GM19099 (cell line): ENCODE results near the gene PAX6.

Source experiments
- POLR2A ChIP-seq: IDR thresholded peaks from 3 replicates; pipeline ENCODE4 v1.6.1; 2011; ENCODE audit warnings: low read depth; ENCODE audit not compliant: insufficient read length; ENCODE audit errors: extremely low read depth

The PAX6 gene

DNA sequence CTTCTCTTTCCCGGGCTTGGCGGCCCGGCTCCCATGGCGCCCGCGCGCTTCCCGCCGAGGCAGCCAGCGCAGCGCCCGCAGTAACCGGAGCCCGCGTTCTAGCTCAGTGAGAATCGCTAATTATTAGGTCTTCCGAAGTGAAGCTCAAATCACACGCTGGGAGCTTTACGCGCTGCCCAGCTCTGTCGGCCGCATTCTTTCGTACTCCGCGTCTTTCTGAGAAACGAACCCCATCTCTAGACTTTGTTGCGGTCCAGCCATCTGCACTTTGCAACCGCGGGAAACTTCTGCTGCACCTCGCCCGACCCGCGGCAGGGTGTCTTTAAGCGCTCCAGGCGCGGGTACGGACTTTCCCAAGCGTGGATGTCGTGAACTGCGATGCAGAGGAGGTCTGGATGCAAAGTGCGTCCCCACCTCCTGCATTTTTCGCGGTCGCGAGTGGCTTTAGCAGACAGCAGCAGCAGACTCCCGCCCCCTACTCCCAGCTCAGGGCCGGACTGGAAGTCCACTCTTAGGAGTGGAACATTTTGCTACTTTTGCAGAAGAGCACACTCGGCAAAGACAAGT, 6.0 kb upstream of the PAX6 start:
- TF ChIP-seq POLR2A: no peak

DNA sequence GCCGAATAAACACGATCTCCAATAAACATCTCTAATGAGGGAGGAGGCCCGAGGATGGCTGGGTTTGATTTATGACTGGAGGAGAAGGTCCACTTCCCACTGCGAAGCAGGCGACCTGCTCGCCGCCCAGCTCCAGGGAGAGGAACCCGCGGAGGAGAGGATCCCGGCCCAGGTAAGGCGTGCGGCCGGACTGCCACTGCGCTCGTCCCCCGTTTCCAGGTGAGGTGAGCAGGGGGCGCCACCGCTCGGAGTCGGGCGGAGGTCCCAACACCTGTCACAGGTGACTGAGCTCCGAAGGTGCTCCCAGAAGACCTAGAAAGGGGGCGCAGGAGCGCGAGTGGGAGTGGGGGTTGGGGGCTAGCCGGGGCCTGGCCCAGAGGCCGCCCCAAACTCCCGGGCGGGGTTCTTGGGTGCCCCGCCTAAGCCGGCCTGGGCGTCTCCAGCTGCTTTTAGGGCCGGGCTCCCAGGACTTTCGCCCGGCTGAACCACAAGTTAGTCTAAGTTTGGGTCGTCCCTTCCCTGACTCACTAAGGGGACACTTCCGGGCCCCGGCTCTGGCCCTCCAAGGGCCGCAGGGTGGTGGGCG, 5.4 kb upstream of the PAX6 start:
- no peak for TF ChIP-seq POLR2A

DNA sequence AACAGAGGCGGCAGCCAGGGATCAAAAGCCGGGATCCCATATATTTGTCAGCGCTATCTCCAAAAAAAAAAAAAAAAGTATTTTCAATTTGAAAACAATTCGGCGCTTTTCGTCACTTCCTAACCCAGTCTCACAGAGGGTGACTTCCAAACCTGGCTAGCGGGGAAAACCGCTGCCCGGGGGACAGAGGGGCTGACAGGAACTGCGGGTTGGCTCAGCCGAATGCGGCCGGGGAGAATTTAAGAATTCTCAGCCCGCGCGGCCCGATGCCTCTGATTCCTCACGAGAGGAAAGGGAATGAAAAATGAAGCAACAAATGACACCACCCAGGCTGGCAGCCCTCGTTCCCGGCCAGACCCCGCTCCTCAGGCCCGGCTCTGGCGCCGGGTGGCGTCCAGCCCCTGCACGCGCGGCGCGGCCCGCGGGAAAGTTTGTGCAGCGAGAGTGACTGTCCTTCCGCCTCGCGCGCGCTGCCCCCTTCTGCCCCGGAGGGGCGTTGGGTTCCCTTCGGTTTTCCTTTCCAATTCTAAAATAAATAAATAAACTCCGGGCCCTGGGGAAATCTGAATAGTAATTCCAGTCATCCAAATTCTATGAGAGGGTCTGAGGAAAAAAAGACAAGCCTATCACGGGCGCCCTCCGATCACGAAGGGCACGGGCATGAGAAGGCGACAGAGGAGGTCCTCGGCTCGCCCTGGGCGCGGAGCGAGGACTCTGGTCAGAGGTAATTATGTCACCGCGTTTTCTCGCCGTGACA, 4.8 kb upstream of the PAX6 start:
- no peak for TF ChIP-seq POLR2A

DNA sequence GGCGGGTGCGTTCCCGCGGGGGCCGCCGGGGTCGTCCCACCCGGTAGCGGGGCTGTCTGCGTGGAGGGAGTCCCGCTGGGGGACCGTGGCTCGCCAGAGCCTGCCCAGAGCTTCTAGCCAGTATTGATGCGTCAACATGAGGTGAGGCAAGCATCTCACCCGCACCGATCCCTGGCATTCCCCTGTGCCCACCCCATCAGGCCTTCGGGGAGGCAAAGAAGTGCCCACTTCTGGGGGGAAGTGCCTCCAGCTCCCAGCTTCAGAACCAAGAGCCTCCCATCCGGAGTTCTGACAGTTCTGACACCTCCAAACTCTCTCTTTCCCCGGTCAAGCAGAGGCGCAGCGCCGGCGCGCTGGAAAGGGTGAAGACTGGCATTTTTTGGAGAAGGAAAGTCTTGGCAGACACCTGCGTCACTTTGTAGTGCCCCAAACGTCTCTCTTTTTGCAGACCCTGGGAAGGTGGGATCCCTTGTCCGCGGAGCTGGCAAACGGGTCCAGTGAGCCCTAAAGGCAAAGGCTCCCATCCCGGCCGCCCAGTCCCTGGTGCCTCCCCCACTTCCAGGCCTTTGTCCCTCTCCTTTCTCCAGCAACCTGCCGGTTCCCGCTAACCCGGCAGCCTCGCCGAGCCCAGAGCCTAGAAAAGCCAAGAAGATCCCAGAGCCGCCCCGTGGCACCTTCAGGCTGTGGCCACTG, 3.2 kb upstream of the PAX6 start:
- no peak for TF ChIP-seq POLR2A

DNA sequence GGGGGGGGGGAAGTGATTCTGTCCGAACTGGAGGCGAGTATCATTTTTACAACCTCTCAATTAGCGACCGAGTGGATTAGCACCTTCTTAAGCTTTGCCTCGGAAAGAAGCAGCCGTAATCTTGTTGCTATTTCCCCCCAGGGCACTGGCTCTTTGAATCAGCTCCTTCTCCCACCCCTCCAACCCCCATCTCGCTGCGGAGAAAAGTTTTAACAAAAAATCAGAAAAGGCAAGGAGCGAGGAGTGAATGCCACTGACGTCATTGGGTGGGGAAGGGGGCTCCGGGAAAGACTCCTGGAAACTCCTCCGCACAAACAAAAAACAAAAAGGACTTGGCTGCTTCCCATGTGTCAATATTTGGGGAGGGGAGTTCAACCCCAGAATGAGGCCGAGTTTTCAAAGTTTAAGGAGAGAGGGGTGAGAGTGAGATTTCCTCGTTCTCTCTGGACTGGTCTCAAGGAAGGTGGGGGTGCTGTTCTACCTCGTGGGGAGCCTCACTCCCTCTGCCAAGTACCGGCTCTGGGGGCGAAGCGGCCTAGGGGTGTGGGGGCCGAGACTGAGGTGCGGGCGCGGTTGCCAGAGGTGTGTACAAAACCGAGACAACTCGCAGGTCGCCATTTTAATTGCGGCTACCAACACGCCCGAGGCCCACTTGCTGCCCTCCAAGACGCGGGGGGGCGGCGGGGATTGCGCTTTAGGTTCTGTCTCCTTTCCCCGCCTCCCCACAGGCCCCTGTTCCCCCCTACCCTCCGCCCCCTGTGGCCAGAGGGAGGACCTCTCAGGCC, 2.5 kb upstream of the PAX6 start:
- TF ChIP-seq POLR2A: no peak

DNA sequence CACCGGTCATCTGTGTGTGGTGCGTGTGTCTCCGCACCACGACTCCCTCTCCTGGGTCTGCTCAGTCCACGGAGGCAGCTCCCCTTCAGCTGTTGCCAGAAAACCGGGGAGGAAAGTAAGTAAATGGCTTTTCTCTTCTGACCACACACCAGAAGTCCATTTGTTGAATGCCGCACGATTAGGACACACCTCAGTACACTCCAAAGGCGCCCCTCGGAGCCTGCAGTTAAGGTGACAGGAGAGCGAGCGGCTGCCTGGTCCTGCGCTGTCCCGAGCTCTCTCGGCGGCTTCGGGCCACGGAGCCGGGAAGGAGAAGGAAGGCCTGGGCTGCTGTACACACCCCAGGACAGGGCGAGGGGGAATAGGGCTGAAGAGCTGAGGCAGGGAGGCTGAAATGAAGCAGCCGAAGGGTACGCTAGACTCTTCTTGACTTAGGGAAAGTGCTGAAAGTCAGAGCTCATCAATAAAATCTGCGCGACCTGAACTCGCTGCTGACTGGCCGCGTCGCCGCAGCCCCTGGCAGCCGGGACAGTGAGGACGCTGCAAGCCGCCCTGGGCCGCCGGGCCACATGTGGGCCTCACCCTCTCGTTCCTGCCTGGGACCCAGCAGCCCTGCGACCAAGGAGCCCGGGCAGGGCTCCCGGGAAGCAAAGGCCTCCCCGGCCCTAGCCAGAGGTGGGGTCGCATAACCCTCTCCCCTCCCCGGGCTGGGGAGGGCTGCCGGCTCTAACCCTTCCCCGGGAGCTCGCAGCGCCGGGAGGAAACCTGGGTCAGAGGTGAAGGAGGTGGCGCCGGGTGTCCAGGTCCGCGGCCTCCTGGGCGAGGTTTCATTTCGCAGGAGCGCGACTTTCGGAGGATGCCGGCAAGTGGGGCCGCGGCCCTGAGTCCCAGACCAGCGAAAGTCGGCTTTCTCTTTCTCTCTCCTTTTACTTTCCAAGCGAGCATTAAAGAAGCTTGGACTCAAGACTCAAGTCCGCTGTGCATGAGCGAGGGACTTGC, 1.6 kb upstream of the PAX6 start:
- TF ChIP-seq POLR2A: no peak

DNA sequence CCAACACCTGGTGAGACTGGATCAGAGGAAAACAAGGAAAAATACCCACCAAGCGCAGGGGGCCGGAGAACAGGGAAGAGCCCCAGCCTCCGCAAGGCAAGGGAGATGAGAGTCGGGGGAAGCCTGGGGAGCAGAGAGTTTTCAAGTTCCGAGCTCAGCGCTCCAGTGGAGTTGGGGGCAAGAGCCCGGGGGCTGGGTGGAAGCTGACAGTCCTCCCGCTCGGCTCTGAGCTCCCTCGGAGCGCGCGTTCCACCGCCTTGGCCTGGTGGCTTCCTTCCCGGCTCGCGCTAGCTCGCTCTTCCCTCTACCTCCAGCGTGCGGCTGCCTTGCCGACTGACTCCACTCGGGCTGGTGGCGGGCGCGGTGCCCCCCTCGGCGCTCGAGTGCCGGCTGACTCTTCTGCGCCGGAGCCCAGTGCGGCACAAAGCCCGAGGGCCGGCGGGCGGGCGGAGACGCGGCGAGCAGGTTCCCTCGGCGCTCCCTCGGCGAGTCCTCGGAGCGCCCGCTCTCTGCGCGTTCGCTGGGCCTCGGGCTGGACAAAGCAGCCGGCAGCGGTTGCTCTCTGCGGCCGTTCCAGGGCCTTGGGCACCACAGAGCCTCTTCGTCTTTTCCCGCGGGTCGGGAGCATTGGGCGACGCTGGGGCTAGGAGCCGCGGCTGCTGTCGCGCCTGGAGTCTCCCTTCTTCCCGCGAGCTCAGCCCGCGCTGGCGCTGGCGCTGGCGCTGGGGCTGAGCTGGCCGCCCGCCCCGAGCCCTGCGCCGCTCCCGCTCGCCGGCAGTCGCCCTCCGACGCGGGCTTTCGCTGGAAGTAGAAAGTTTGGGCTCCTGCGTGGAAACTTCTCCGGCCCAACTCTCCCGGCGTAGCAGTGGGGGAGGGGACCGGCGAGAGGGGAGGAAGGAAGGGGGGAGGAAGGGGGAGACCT, 1.0 kb downstream of the PAX6 start:
- no peak for TF ChIP-seq POLR2A

DNA sequence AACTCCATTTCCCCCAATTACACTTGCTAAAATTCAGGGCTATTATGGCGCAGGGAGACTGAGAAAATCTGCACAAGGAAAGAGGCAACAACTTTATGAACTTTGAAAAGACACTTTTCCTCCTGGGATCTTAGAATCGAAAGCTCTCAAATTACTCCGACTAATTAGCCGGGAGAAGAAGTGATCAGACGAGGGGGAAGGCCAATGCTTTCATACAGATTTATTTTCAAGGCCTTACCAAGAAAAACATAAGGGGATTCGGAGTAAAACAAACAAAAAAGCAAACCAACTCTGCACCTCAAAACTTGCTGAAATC, 1.6 kb downstream of the PAX6 start:
- TF ChIP-seq POLR2A: no peak

DNA sequence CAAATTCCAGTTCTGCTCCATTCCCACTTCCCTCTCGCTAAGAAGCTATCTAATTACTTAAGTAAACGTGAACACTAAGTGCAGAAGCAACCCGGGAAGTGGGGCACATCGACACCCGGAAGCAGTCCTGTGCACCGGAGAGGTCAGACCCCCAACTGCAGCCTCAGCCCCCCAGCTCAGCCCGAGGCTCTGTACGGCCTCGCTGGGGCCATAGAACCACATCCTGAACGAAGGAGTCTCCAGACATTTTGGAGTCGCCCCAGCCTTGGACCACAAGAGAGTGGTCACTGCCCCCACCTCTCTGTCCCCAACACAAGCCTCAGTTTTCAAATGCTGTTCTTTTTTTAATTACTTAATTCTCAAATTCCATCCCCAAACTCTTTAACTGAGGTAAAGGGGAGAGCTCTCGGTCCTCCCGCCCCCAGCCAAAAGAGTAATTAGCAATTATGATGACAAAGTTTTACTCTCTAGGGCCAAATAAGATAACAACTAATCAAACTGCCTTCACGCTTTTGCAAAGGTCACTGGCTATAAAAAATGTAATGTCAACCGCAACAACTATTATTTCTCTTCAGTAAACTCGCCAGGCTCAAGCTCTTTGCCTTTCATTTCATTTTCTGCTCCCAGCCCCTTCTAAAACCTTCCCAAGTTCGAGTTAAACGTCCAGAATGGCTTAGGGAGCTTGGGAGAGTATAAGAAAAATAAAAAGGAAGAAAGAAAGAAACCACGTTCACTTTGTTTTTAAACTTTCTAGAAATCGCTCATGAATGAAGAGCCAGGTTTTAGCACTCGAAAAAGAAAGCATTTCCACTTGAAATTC, 2.2 kb downstream of the PAX6 start:
- no peak for TF ChIP-seq POLR2A

DNA sequence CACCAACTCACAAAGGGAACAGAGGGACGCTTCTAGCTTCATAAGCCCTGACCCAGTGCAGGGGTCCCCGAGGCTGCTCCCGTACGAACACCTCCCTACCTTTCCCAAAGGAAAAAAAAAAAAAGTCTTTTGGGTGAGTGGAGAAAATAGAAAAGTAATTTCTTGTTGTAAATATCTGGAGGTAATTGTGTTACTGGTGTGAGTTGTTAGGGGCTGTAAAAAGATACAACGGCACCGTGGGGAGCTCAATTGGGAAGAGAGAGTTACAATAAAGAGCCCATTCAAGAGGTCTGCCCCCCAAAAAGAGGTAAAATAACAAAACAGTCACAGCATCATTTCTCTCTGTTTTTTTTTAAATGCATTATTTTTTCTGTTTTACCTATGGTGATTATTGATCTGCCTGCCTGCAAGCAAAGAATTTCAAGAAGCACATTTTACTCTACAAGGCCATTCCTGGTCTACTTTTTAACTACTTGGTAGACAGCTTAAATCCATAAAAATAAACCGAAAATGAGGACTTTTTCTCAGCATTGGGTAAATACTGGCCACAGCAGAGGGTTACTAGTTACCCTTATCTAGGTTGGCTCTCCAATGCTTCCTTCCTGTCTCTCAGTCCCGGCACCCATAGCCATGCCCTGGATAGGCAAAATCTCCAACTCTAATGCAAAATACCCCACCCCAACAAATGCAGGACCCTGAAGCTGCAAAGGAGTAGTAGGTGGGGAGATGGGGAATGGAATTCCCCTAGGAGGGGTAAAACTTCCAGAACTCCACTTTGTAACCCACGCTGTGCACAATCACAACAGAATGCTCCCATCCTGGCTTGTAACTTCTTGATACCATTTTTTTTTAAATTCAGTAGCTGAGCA, 3.1 kb downstream of the PAX6 start:
- TF ChIP-seq POLR2A: no peak
